ENCODE results near the gene HECW1. TPM values are rescaled to one million over a fixed set of nuclear protein-coding genes. Genes with fewer than 3 reads are reported as not detected.

HECW1 gene
- polyA plus RNA-seq, 2 of the 4 experiments (the other 2 are of a cell fraction): 11.3 TPM

- WGBS (ENCODE audit: missing lambda C conversion rate): 82% methylated on average over 4 of the region's 4 CpGs
- FAIRE-seq (no peak), DNase-seq (ENCODE audit: low read depth in 1 of 2, low spot score in 1 of 2) (no peak), ATAC-seq (no peak)
- POLR2A ChIA-PET: no interaction called here
- Histone ChIP-seq H3K4me1 (no peaks in the 10 kb centered on the region), H3K4me3 (no peak overlapping the region), H3K27ac (no peak overlapping the region), H3K4me2 (no peak overlapping the region), H3K9me3 (no peaks in the 10 kb centered on the region)
- no peak for TF ChIP-seq SREBF2 (IDR thresholded peaks at IDR 0.05)
- TF ChIP-seq GATA3 (IDR thresholded peaks at IDR 0.05; ENCODE audit: borderline replicate concordance): no peak
- no peak for TF ChIP-seq KDM5A (IDR thresholded peaks at IDR 0.05)
- TF ChIP-seq REST (IDR thresholded peaks at IDR 0.05): no peak
- no peak for TF ChIP-seq ELK1 (IDR thresholded peaks at IDR 0.05; ENCODE audit: low read depth, low read length)
- CTCF ChIA-PET: interaction anchor here (0.6 to 1.5 kb wide), 4 partner anchors 99 to 419 kb away, joined by 3 to 4 read pairs (median 3); no protein-coding TSS in a partner anchor
These were observed 425.9 kb downstream of the HECW1 start for GRCh38 chr7:43538404-43538771.

- H3K27ac ChIP-seq: no peak overlapping the region
- no peak overlapping the region for H3K4me2 ChIP-seq
- H3K9me3 ChIP-seq: no peaks in the 10 kb centered on the region
- CTCF ChIA-PET: no interaction called here
- no peak for TF ChIP-seq ZC3H11A (IDR thresholded peaks at IDR 0.05)
- no peak for TF ChIP-seq FOSB (CRISPR knock-in tag; IDR thresholded peaks at IDR 0.05)
- no peak for TF ChIP-seq PBX3 (IDR thresholded peaks at IDR 0.05)
- TF ChIP-seq TP53 (CRISPR knock-in tag; IDR thresholded peaks at IDR 0.05): no peak
- TF ChIP-seq NR3C1 (IDR thresholded peaks at IDR 0.05): no peak
- TF ChIP-seq FOSL2 (IDR thresholded peaks at IDR 0.05): no peak
- TF ChIP-seq FOSL2 (CRISPR knock-in tag; IDR thresholded peaks at IDR 0.05): no peak
- no peak overlapping the region for H3K4me3 ChIP-seq
- no peaks in the 10 kb centered on the region for H3K4me1 ChIP-seq
- FAIRE-seq: no peak
- 81% methylated on average over 3 of the region's 3 CpGs for WGBS (ENCODE audit: missing lambda C conversion rate)
- POLR2A ChIA-PET: no interaction called here
- ATAC-seq: no peak
- DNase-seq (ENCODE audit: low read depth in 1 of 2, low spot score in 1 of 2): no peak
These were observed 428.0 kb downstream of the HECW1 start for GRCh38 chr7:43540471-43540870.

- H3K4me3 ChIP-seq: no peak overlapping the region
- DNase-seq (ENCODE audit: low read depth in 1 of 2, low spot score in 1 of 2) (no peak), ATAC-seq (no peak), FAIRE-seq (no peak)
- 88% methylated on average over 5 of the region's 5 CpGs for WGBS (ENCODE audit: missing lambda C conversion rate)
- no peak for TF ChIP-seq RCOR1 (IDR thresholded peaks at IDR 0.05; ENCODE audit: low read depth, low read length)
- no peak for TF ChIP-seq HEYL (CRISPR knock-in tag; IDR thresholded peaks at IDR 0.05)
- TF ChIP-seq ZNF302 (CRISPR knock-in tag; IDR thresholded peaks at IDR 0.05): no peak
- TF ChIP-seq CHD2 (IDR thresholded peaks at IDR 0.05; ENCODE audit: low read length, partially characterized antibody): no peak
- no peak for TF ChIP-seq EHF (CRISPR knock-in tag; IDR thresholded peaks at IDR 0.05)
- TF ChIP-seq BHLHE40 (IDR thresholded peaks at IDR 0.05; ENCODE audit: low read depth, low read length): no peak
- no peak for TF ChIP-seq ZFP36 (IDR thresholded peaks at IDR 0.05; ENCODE audit: borderline replicate concordance, partially characterized antibody)
- no peak for TF ChIP-seq RNF2 (IDR thresholded peaks at IDR 0.05; ENCODE audit: borderline replicate concordance, low read depth)
- TF ChIP-seq TP53 (CRISPR knock-in tag; IDR thresholded peaks at IDR 0.05): no peak
- TF ChIP-seq JUNB (IDR thresholded peaks at IDR 0.05): no peak
- TF ChIP-seq HOXB5 (CRISPR knock-in tag; IDR thresholded peaks at IDR 0.05): no peak
- H3K4me1 ChIP-seq: no peaks in the 10 kb centered on the region
- POLR2A ChIA-PET: no interaction called here
- H3K9me3 ChIP-seq: peaks cover 5% of the 10 kb centered on the region; the same call in 1 of the 3 replicates
- no peak overlapping the region for H3K27ac ChIP-seq
- CTCF ChIA-PET: no interaction called here
- no peak overlapping the region for H3K4me2 ChIP-seq
These were observed 430.3 kb downstream of the HECW1 start for GRCh38 chr7:43542716-43543115.
